ENCODE data around the gene HNRNPC. TPM values are rescaled to one million over a fixed set of nuclear protein-coding genes. Genes with fewer than 3 reads are reported as not detected.

The HNRNPC gene
- total and polyA plus RNA-seq, 2 experiments from 2014 or later, result 513 to 800 TPM

- TF ChIP-seq EZH2phosphoT487 (IDR thresholded peaks at IDR 0.05; ENCODE audit: low read depth, severe bottlenecking, unreplicated experiment), result no peak
- no peak for TF ChIP-seq CTCF (IDR thresholded peaks at IDR 0.05; ENCODE audit: poor library complexity)
- no peak for TF ChIP-seq EZH2 (IDR thresholded peaks at IDR 0.05; ENCODE audit: borderline replicate concordance)
- H2AFZ ChIP-seq, result no peak overlapping the region
- H3K4me1 ChIP-seq (ENCODE audit: insufficient read depth), result no peaks in the 10 kb centered on the region
- no peaks in the 10 kb centered on the region for H3K27me3 ChIP-seq
- no peaks in the 10 kb centered on the region for H3K9me3 ChIP-seq (ENCODE audit: low read depth)
- no peak for DNase-seq (ENCODE audit: low spot score)
- peaks cover 22% of the 10 kb centered on the region for H4K20me1 ChIP-seq (ENCODE audit: insufficient read depth, poor library complexity, severe bottlenecking)
- 96% methylated on average over 8 of the region's 8 CpGs for WGBS (ENCODE audit: low lambda C conversion rate, missing lambda C conversion rate)
- peaks cover 4% of the 10 kb centered on the region for H3K36me3 ChIP-seq (replicated peaks; ENCODE audit: insufficient read depth, low read depth)
- no peak overlapping the region for H3K4me3 ChIP-seq
- H3K9me2 ChIP-seq (replicated peaks; ENCODE audit: insufficient read depth), result no peaks in the 10 kb centered on the region
- no peak overlapping the region for H3K27ac ChIP-seq
- peaks cover 15% of the 10 kb centered on the region for H3K79me2 ChIP-seq
- H3K4me2 ChIP-seq, result no peak overlapping the region
These were observed 64.8 kb downstream of the HNRNPC start for GRCh38 chr14:21204167-21205025.

GRCh38 chr14:21203470-21204166 is 65.6 kb downstream of the HNRNPC start:
- peaks cover 15% of the 10 kb centered on the region for H4K20me1 ChIP-seq (ENCODE audit: insufficient read depth, poor library complexity, severe bottlenecking)

More at GRCh38 chr14:21203470-21204166, 65.6 kb downstream of the HNRNPC start:
- Histone ChIP-seq H3K27ac (no peak overlapping the region), H3K4me2 (no peak overlapping the region), H3K79me2 (peaks cover 9% of the 10 kb centered on the region), H3K36me3 (replicated peaks; ENCODE audit: insufficient read depth, low read depth) (peaks cover 4% of the 10 kb centered on the region), H3K9me2 (replicated peaks; ENCODE audit: insufficient read depth) (no peaks in the 10 kb centered on the region), H3K4me1 (ENCODE audit: insufficient read depth) (no peaks in the 10 kb centered on the region), H3K9me3 (ENCODE audit: low read depth) (no peaks in the 10 kb centered on the region), H3K27me3 (no peaks in the 10 kb centered on the region), H3K4me3 (no peak overlapping the region), H2AFZ (no peak overlapping the region)
- WGBS (ENCODE audit: low lambda C conversion rate, missing lambda C conversion rate), result 71% methylated on average over 8 of the region's 8 CpGs
- TF ChIP-seq CTCF (IDR thresholded peaks at IDR 0.05; ENCODE audit: poor library complexity) (no peak), EZH2 (IDR thresholded peaks at IDR 0.05; ENCODE audit: borderline replicate concordance) (no peak), EZH2phosphoT487 (IDR thresholded peaks at IDR 0.05; ENCODE audit: low read depth, severe bottlenecking, unreplicated experiment) (no peak)
- no peak for DNase-seq (ENCODE audit: low spot score)
